Gastrocnemius medialis (tissue), 4 donors: ENCODE measurements around the gene NSUN2. TPM values are rescaled to one million over a fixed set of nuclear protein-coding genes. Genes with fewer than 3 reads are reported as not detected.

Experiments used
- ATAC-seq, 2 donors: fragments of 150-250 bp; one replicate each; pipeline ENCODE4 v1.9.1; 2016
- DNase-seq, 2 donors: peaks; one replicate each; pipeline ENCODE4 v3.0.0-alpha.2; 2019
- H3K27ac ChIP-seq, 4 donors: fragments of 200-600 bp; sonication (generic); 1 replicate in 1 of 4; 2 replicates in 3 of 4; pipeline ENCODE4 v1.5.1; 2016 to 2018; ENCODE audit warnings: mild to moderate bottlenecking in 2 of 4, moderate library complexity in 1 of 4
- H3K27me3 ChIP-seq, 3 donors: fragments of 200-600 bp; sonication (generic) in 2 of 3; 1 replicate in 1 of 3; 2 replicates in 2 of 3; pipeline versions ENCODE4 v1.5.1 to v1.6.0; 2016 to 2019; ENCODE audit warnings: mild to moderate bottlenecking in 1 of 3, moderate library complexity in 1 of 3
- H3K36me3 ChIP-seq, 2 donors: fragments of 200-600 bp; sonication (generic) in 1 of 2; one replicate each; pipeline ENCODE4 v1.5.1; 2017 to 2018
- H3K4me1 ChIP-seq, 2 donors: fragments of 200-600 bp; sonication (generic) in 1 of 2; one replicate each; pipeline ENCODE4 v1.5.1; 2016 to 2017; ENCODE audit warnings: mild to moderate bottlenecking in 2 of 2
- H3K4me3 ChIP-seq, 4 donors: fragments of 200-600 bp; sonication (generic) in 3 of 4; 1 replicate in 1 of 4; 2 replicates in 3 of 4; pipeline ENCODE4 v1.5.1; 2016 to 2019; ENCODE audit warnings: mild to moderate bottlenecking in 2 of 4
- H3K9me3 ChIP-seq, 3 donors: fragments of 200-600 bp; sonication (generic) in 2 of 3; 1 replicate in 1 of 3; 2 replicates in 2 of 3; pipeline ENCODE4 v1.5.1; 2016 to 2019
- POLR2A ChIP-seq, 2 donors: fragments of 450-650 bp; IDR thresholded peaks; one replicate each; pipeline ENCODE4 v1.6.1; 2017; ENCODE audit warnings: antibody characterized with exemption in 2 of 2, mild to moderate bottlenecking in 2 of 2, moderate library complexity in 2 of 2
- in situ Hi-C, 4 donors: fragments of 200-750 bp; cut with MboI; loops; one replicate each; pipeline versions ENCODE4 v1.15.0 to v1.8.0; 2017; ENCODE audit warnings: low sequenced_read_pairs in 4 of 4
- intact Hi-C: fragments of 100-400 bp; cut with DNase I; formaldehyde crosslinking; loops from one replicate; pipeline ENCODE4 v1.15.1; 2023; ENCODE audit warnings: low total_unique reads
- total RNA-seq, 4 donors: library from RNA; depleted of rRNA; stranded (reverse); fragments of >200 nt; gene quantifications; one replicate each; pipeline versions ENCODE4 v1.1.0 to v1.2.3, GENCODE V29; 2016
- TF ChIP-seq, protein P1 (sequence below), 5 experiments: fragments of 450-650 bp in 3 of 5; fragments of 200-600 bp in 2 of 5; sonication (generic) in 2 of 5; IDR thresholded peaks in 4 of 5; conservative IDR thresholded peaks in 1 of 5; 1 replicate in 4 of 5; 2 replicates in 1 of 5; pipeline ENCODE4 v1.5.1; 2016 to 2019; ENCODE audit warnings: antibody characterized with exemption in 5 of 5, mild to moderate bottlenecking in 3 of 5, moderate library complexity in 3 of 5

NSUN2 gene
- total RNA-seq, 4 donors from 2014 or later, result 29.4 to 45.9 (median 38.0) TPM

DNA sequence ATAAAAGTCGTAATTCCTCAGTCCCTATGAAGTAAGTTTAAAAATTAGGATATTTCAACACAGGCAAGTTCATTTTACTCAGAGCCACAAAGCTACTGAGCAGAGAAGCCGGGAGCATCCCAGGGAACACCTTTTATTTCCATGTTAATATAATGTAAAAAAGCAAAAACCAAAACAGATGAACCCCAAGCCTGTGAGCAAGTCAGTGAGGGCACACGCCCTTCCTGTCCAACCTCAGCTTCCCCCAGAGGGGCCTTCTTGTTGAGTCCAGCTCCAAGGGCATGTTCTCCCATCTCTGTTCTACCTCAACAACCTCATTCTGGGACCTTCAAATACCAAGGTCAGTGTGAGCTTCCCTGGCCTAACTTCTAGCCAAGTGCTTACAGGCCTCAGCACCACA is 24.8 kb downstream of the NSUN2 start:
- in situ Hi-C loops, result no loop called here
- DNase-seq, result no peak
- intact Hi-C loops, result no loop called here
- H3K27me3 ChIP-seq, result no peaks in the 10 kb centered on the region
- ATAC-seq, result no peak
- H3K4me3 ChIP-seq, result no peak overlapping the region
- peaks cover 0 to 94% of the 10 kb centered on the region in 2 donors for H3K36me3 ChIP-seq
- H3K9me3 ChIP-seq, result no peaks in the 10 kb centered on the region
- TF ChIP-seq POLR2A (IDR thresholded peaks at IDR 0.05), result no peak
- TF ChIP-seq, protein P1, sequence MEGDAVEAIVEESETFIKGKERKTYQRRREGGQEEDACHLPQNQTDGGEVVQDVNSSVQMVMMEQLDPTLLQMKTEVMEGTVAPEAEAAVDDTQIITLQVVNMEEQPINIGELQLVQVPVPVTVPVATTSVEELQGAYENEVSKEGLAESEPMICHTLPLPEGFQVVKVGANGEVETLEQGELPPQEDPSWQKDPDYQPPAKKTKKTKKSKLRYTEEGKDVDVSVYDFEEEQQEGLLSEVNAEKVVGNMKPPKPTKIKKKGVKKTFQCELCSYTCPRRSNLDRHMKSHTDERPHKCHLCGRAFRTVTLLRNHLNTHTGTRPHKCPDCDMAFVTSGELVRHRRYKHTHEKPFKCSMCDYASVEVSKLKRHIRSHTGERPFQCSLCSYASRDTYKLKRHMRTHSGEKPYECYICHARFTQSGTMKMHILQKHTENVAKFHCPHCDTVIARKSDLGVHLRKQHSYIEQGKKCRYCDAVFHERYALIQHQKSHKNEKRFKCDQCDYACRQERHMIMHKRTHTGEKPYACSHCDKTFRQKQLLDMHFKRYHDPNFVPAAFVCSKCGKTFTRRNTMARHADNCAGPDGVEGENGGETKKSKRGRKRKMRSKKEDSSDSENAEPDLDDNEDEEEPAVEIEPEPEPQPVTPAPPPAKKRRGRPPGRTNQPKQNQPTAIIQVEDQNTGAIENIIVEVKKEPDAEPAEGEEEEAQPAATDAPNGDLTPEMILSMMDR (IDR thresholded peaks at IDR 0.05 in 4 of 5, conservative IDR thresholded peaks at IDR 0.05 in 1 of 5), result no peak
- peaks cover 0 to 11% of the 10 kb centered on the region in 2 donors for H3K4me1 ChIP-seq
- H3K27ac ChIP-seq, result peak overlapping the region in 1 of 4 donors; percentile 60

DNA sequence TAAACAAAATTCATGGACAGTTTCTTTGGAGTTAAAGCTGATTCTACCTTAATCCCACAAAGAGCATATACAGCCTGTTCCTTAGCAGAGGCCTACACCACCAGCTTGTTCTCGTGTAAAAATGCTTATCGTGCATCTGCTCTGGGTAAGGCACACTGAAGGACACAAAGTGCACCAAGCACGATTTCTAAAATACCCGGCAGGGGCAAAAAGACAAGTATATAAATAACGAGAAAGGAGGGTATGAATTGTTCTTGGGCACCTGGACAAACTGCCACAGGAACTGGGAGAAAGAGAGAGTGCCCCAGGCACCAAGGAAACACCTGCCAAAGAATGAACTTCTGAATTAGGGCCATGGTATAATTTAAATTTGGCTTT is 25.3 kb downstream of the NSUN2 start:
- no peaks in the 10 kb centered on the region for H3K9me3 ChIP-seq
- DNase-seq (no peak), ATAC-seq (peak in 1 of 2 donors; percentile 76)
- H3K36me3 ChIP-seq, result peaks cover 0 to 94% of the 10 kb centered on the region in 2 donors
- peaks cover 0 to 11% of the 10 kb centered on the region in 2 donors for H3K4me1 ChIP-seq
- H3K27me3 ChIP-seq, result no peaks in the 10 kb centered on the region
- in situ Hi-C loops, result no loop called here
- peak overlapping the region in 1 of 4 donors; percentile 60 for H3K27ac ChIP-seq
- intact Hi-C loops, result no loop called here
- no peak for TF ChIP-seq POLR2A (IDR thresholded peaks at IDR 0.05)
- TF ChIP-seq, protein P1 (IDR thresholded peaks at IDR 0.05 in 4 of 5, conservative IDR thresholded peaks at IDR 0.05 in 1 of 5), result no peak
- no peak overlapping the region for H3K4me3 ChIP-seq

DNA sequence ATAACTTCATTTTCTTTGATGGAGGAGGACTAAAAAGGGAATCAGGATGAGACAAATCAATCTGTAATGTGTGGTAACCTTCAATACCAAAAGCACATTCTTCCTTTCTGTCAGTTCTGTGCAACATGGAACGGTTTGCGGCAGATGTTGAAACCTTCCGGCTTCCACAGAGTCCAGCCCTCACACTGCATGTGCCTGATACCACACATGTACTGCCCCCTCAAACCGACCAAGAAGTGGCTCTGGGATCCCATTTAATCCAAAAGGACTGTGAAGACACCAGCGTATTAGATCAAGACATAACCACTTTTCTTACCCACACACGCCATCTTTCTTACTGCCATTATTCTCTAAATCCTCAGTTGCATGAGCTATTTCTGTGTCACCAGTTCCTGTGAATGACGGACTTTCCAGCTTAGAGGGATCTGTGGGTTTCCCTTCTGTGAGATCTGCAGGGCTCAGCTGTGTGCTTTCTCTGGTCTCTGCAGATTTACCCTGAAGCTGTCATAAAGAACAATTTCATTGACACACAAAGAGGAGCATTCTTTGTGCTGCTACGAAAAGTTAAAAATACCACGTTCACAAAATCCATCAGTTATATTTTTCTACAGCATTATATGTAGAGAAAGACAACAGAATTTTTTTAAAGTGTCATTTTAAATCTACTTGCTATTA is 25.8 kb downstream of the NSUN2 start:
- Histone ChIP-seq H3K9me3 (no peaks in the 10 kb centered on the region), H3K27me3 (no peaks in the 10 kb centered on the region), H3K4me3 (no peak overlapping the region), H3K4me1 (peaks cover 0 to 11% of the 10 kb centered on the region in 2 donors), H3K36me3 (peaks cover 0 to 96% of the 10 kb centered on the region in 2 donors), H3K27ac (peak overlapping the region in 1 of 4 donors; percentile 60)
- no peak for ATAC-seq
- no peak for DNase-seq
- in situ Hi-C loops (no loop called here), intact Hi-C loops (no loop called here)
- no peak for TF ChIP-seq POLR2A (IDR thresholded peaks at IDR 0.05)

DNA sequence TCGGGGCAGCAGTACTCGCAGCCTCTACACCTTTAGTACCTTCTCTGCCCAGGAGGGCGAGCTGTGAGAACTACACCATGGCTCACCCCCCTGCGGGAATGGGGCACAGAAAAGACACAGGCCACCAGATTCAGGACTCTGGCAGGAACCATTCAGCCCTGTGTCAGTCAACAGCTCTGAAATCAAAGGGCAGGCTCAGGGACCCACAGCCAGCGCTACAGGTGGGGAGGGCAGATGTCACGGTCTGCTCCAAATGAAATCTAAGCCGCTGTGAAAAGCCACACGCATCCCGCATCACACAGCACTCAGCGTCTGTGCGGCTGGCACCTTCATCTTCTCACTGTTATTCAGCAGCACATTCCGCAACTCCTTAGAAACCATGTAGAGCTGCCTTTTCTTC is 27.9 kb downstream of the NSUN2 start:
- ATAC-seq (no peak), DNase-seq (no peak)
- no peak overlapping the region for H3K27ac ChIP-seq
- peaks cover 0 to 99% of the 10 kb centered on the region in 2 donors for H3K36me3 ChIP-seq
- H3K27me3 ChIP-seq, result no peaks in the 10 kb centered on the region
- H3K4me1 ChIP-seq, result peaks cover 0 to 11% of the 10 kb centered on the region in 2 donors
- H3K9me3 ChIP-seq, result no peaks in the 10 kb centered on the region
- in situ Hi-C loops (no loop called here), intact Hi-C loops (no loop called here)
- H3K4me3 ChIP-seq, result no peak overlapping the region
- TF ChIP-seq, protein P1 (IDR thresholded peaks at IDR 0.05 in 4 of 5, conservative IDR thresholded peaks at IDR 0.05 in 1 of 5), result no peak
- no peak for TF ChIP-seq POLR2A (IDR thresholded peaks at IDR 0.05)

DNA sequence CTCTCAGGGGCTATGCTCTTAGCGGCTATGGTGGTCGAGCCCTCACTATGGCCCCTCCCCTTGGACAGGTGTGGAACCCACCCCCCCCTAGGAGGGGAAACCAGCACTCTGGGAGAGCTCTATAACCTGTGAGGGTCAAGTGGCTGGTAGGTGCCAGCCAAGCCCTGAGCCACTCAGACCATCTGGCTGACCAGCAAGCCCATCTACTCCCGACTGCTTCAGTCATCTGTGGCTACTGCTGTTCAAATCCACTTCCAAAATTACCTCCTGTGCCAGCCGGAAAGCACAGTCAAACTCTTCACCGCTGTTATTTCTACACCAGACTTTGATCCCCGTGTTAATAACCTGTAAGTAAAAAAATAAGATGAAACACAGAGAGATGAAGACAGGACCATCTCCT is 28.5 kb downstream of the NSUN2 start:
- peaks cover 0 to 99% of the 10 kb centered on the region in 2 donors for H3K36me3 ChIP-seq
- TF ChIP-seq POLR2A (IDR thresholded peaks at IDR 0.05), result no peak
- TF ChIP-seq, protein P1 (IDR thresholded peaks at IDR 0.05 in 4 of 5, conservative IDR thresholded peaks at IDR 0.05 in 1 of 5), result no peak
- no peaks in the 10 kb centered on the region for H3K9me3 ChIP-seq
- in situ Hi-C loops (no loop called here), intact Hi-C loops (no loop called here)
- no peak overlapping the region for H3K4me3 ChIP-seq
- no peaks in the 10 kb centered on the region for H3K27me3 ChIP-seq
- no peak overlapping the region for H3K27ac ChIP-seq
- H3K4me1 ChIP-seq, result peaks cover 0 to 11% of the 10 kb centered on the region in 2 donors
- no peak for DNase-seq
- ATAC-seq, result no peak
